Keratinocyte (primary cell): Measurements from ENCODE around the gene LGALS14. TPM values are rescaled to one million over a fixed set of nuclear protein-coding genes. Genes with fewer than 3 reads are reported as not detected.

Experiments
- DNase-seq: peaks from one replicate; pipeline ENCODE4 v3.0.0-alpha.2; 2011; ENCODE audit warnings: low read depth, missing footprints, low spot score
- FAIRE-seq: peaks from 2 replicates; lab custom pipeline; 2011; peaks lifted over from hg19 to GRCh38; lab: Jason Lieb, UNC
- H2AFZ ChIP-seq: 2 replicates; pipeline ENCODE4 v1.6.0; 2012; ENCODE audit warnings: low read length, control low read depth, inconsistent platforms; ENCODE audit not compliant: control insufficient read depth
- H3K27ac ChIP-seq: 2 replicates; pipeline ENCODE4 v1.5.1; 2011; ENCODE audit warnings: low read length; ENCODE audit not compliant: control insufficient read depth, insufficient read depth
- H3K27me3 ChIP-seq: 3 replicates; pipeline ENCODE4 v1.6.0; 2011; ENCODE audit warnings: low read length; ENCODE audit not compliant: control insufficient read depth, insufficient read depth; ENCODE audit errors: extremely low read depth
- H3K36me3 ChIP-seq, 2 experiments: 2 replicates in 1 of 2; 3 replicates in 1 of 2; pipeline ENCODE4 v1.5.1; 2011; ENCODE audit warnings: low read length in 2 of 2, mild to moderate bottlenecking in 1 of 2; ENCODE audit not compliant: control insufficient read depth in 2 of 2, insufficient read depth in 2 of 2; ENCODE audit errors: extremely low read depth in 1 of 2
- H3K4me1 ChIP-seq: 3 replicates; pipeline ENCODE4 v1.5.1; 2011; ENCODE audit warnings: low read length; ENCODE audit not compliant: control insufficient read depth, insufficient read depth; ENCODE audit errors: extremely low read depth
- H3K4me2 ChIP-seq: 3 replicates; pipeline ENCODE4 v1.6.0; 2011; ENCODE audit warnings: low read depth, low read length; ENCODE audit not compliant: control insufficient read depth, insufficient read depth; ENCODE audit errors: extremely low read depth
- H3K4me3 ChIP-seq, 3 experiments: fragments of 200-600 bp in 1 of 3; sonication (generic) in 1 of 3; 2 replicates in 2 of 3; 3 replicates in 1 of 3; pipeline ENCODE4 v1.5.1; 2011 to 2016; ENCODE audit warnings: low read length in 3 of 3, mild to moderate bottlenecking in 3 of 3, control low read depth in 2 of 3, inconsistent platforms in 1 of 3, low read depth in 1 of 3, mixed read lengths in 1 of 3, mixed run types in 1 of 3, moderate library complexity in 1 of 3; ENCODE audit not compliant: control insufficient read depth in 2 of 3, insufficient read depth in 2 of 3; ENCODE audit errors: extremely low read depth in 1 of 3
- H3K79me2 ChIP-seq: 2 replicates; pipeline ENCODE4 v1.6.0; 2012; ENCODE audit warnings: low read length; ENCODE audit not compliant: control insufficient read depth, insufficient read depth
- H3K9ac ChIP-seq: 3 replicates; pipeline ENCODE4 v1.6.0; 2011; ENCODE audit warnings: low read length; ENCODE audit not compliant: control insufficient read depth, insufficient read depth; ENCODE audit errors: extremely low read depth
- H3K9me1 ChIP-seq: 3 replicates; pipeline ENCODE4 v1.6.0; 2011; ENCODE audit warnings: low read length; ENCODE audit not compliant: control insufficient read depth, insufficient read depth; ENCODE audit errors: extremely low read depth
- H3K9me3 ChIP-seq: 2 replicates; pipeline ENCODE4 v1.5.1; 2012; ENCODE audit warnings: low read depth, low read length; ENCODE audit not compliant: control insufficient read depth
- H4K20me1 ChIP-seq: 3 replicates; pipeline ENCODE4 v1.6.0; 2011; ENCODE audit warnings: low read length; ENCODE audit not compliant: control insufficient read depth, insufficient read depth; ENCODE audit errors: extremely low read depth
- EZH2 ChIP-seq: IDR thresholded peaks from one replicate; pipeline ENCODE4 v1.6.1; 2012; ENCODE audit warnings: inconsistent platforms, mild to moderate bottlenecking, low read length, moderate library complexity
- dilution Hi-C: fragments of 300-500 bp; cut with MboI; formaldehyde crosslinking; loops from one replicate; pipeline ENCODE4 v1.7.0; 2020; ENCODE audit warnings: low sequenced_read_pairs; ENCODE audit not compliant: extremely low pct_ligation_motif_present
- polyA plus RNA-seq, 5 experiments: library from polyadenylated mRNA; depleted of rRNA in 3 of 5; stranded (reverse) in 3 of 5; stranded (forward) in 1 of 5; unstranded in 1 of 5; fragments of >200 nt; gene quantifications; 1 replicate in 1 of 5; 2 replicates in 3 of 5; 3 replicates in 1 of 5; pipeline versions ENCODE4 v1.2.1 to v1.2.3, GENCODE V29; 2011 to 2012; ENCODE audit warnings: missing spikeins in 2 of 5, low read depth in 1 of 5, low replicate concordance in 1 of 5
- TF ChIP-seq, protein P1 (sequence below), 3 experiments: IDR thresholded peaks in 1 of 3; conservative IDR thresholded peaks in 1 of 3; optimal IDR thresholded peaks in 1 of 3; 2 replicates in 2 of 3; 3 replicates in 1 of 3; pipeline versions ENCODE3 to v1.5.1; 2011; ENCODE audit warnings: low read length in 3 of 3, mild to moderate bottlenecking in 3 of 3, moderate library complexity in 2 of 3, control low read depth in 1 of 3, inconsistent platforms in 1 of 3; ENCODE audit not compliant: insufficient read depth in 2 of 3; ENCODE audit errors: extremely low read depth in 1 of 3

The LGALS14 gene
- polyA plus RNA-seq, 1 donor (not counting 4 experiments of a cell fraction or from before 2014, with no cell fraction given): not detected

DNA sequence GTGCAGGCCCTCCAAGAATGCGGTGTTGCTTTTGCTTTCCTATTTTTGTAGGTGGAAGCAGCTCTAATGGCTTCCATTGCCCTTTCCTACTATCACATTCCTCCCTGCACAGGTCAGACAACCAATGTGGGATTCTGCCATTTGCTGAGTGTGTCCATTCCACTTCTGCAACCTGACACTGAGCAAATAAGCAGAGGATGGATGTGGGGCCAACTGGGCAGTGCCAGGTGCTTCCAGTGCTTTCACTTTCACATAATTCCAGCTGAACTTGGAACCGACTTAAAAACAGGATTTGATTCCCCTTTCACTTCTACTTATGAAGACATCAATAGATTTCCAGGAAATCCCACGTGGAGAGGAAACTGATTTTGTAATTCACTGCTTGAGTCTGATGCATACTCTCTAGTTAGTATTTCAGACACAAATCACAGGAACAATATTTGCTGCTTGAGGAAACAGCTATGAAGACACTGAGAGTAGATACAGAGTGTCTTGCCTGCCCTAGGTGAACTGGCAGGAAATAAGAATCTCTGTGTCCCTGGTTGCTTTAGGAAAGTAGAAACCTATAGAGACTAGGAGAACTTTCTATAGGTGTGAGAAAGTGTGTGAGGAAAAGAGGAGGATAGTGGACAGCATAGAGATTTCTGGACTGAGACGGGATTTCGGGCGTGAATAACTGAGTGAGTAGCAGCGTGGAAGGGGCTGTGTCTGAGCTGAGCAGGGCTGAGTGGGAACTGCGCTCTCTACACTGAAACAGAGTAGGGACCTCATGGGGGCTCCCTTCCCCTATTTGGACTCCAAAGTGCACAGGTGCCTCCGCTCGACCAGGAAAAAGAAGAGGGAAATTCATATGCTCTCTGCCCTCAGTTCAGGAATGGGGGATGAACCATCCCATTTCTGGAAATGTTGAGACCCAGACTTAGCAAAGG lies 26.1 kb upstream of the LGALS14 start:
- no peak overlapping the region for H3K4me3 ChIP-seq
- dilution Hi-C loops: no loop called here
- no peak for DNase-seq

DNA sequence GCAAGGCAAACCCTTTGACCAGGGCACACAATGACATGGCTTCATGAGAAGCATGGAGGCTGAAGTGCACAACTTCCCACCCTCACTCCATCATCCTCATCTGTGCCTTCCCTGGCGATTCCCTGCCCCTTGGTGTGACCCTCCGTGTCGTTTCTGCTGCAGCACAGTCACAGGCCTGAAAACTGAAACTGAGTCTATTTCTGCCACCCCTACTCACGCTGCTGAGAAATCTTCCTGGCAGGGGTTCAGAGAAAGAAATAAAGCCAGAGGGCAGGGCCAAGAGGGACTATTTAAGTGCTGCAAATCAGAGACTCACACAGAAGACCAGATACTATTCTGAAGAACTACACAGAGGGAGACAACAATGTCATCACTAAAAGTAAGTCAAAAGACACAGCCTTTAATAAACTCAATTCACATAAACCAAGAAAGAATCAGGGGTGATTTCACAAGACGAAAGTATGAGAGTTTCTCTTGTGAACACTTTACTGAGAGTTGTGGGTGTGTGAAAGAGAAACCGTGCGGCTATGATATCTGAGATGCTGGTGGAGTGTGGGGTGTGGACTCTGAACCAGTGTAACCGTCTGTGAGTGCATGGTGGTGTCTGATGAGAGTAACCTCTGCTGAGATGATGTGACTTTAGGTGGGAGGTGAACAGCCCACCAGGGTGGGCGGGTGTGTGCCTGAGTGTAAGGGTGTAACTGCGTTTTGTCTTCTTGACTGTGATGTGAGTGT lies 25.1 kb upstream of the LGALS14 start:
- H3K4me3 ChIP-seq: no peak overlapping the region
- H3K27ac ChIP-seq: no peak overlapping the region
- no peaks in the 10 kb centered on the region for H3K9me3 ChIP-seq
- H3K36me3 ChIP-seq: no peaks in the 10 kb centered on the region
- no peaks in the 10 kb centered on the region for H3K27me3 ChIP-seq
- no peak overlapping the region for H3K4me2 ChIP-seq
- H3K4me1 ChIP-seq: no peaks in the 10 kb centered on the region
- DNase-seq (no peak), FAIRE-seq (no peak)
- no peaks in the 10 kb centered on the region for H4K20me1 ChIP-seq
- H3K9me1 ChIP-seq: no peaks in the 10 kb centered on the region
- no peaks in the 10 kb centered on the region for H3K79me2 ChIP-seq
- H2AFZ ChIP-seq: no peak overlapping the region
- H3K9ac ChIP-seq: no peak overlapping the region
- no peak for TF ChIP-seq EZH2
- TF ChIP-seq, protein P1, sequence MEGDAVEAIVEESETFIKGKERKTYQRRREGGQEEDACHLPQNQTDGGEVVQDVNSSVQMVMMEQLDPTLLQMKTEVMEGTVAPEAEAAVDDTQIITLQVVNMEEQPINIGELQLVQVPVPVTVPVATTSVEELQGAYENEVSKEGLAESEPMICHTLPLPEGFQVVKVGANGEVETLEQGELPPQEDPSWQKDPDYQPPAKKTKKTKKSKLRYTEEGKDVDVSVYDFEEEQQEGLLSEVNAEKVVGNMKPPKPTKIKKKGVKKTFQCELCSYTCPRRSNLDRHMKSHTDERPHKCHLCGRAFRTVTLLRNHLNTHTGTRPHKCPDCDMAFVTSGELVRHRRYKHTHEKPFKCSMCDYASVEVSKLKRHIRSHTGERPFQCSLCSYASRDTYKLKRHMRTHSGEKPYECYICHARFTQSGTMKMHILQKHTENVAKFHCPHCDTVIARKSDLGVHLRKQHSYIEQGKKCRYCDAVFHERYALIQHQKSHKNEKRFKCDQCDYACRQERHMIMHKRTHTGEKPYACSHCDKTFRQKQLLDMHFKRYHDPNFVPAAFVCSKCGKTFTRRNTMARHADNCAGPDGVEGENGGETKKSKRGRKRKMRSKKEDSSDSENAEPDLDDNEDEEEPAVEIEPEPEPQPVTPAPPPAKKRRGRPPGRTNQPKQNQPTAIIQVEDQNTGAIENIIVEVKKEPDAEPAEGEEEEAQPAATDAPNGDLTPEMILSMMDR (optimal IDR thresholded peaks at IDR 0.05 in 1 of 3, IDR thresholded peaks at IDR 0.05 in 1 of 3, conservative IDR thresholded peaks at IDR 0.05 in 1 of 3; ENCODE audit: extremely low read depth in 1 of 3, insufficient read depth in 2 of 3, low read length in 3 of 3): no peak
- dilution Hi-C loops: no loop called here

More for the DNA sequence above, 26.1 kb upstream of the LGALS14 start:
- Histone ChIP-seq H4K20me1 (no peaks in the 10 kb centered on the region), H3K9ac (no peak overlapping the region), H3K9me3 (no peaks in the 10 kb centered on the region), H3K4me2 (no peak overlapping the region), H3K27me3 (no peaks in the 10 kb centered on the region), H2AFZ (no peak overlapping the region), H3K9me1 (no peaks in the 10 kb centered on the region), H3K4me1 (no peaks in the 10 kb centered on the region), H3K27ac (no peak overlapping the region), H3K36me3 (no peaks in the 10 kb centered on the region), H3K79me2 (no peaks in the 10 kb centered on the region)
- FAIRE-seq: no peak
- TF ChIP-seq EZH2: no peak
- TF ChIP-seq, protein P1 (optimal IDR thresholded peaks at IDR 0.05 in 1 of 3, IDR thresholded peaks at IDR 0.05 in 1 of 3, conservative IDR thresholded peaks at IDR 0.05 in 1 of 3; ENCODE audit: extremely low read depth in 1 of 3, insufficient read depth in 2 of 3, low read length in 3 of 3): no peak
